Nephron (organoid): ENCODE data around the gene PCDHA8.

ENCODE experiments used
- H3K27ac Mint-ChIP-seq, 3 experiments: 2 replicates each; pipeline ENCODE4 v1.8.0; 2020; ENCODE audit warnings: mixed read lengths in 3 of 3, mild to moderate bottlenecking in 2 of 3, moderate library complexity in 1 of 3
- H3K27me3 Mint-ChIP-seq: 2 replicates; pipeline ENCODE4 v1.8.0; 2021; ENCODE audit warnings: low read depth, mild to moderate bottlenecking, moderate library complexity, mixed read lengths
- H3K36me3 Mint-ChIP-seq: 2 replicates; pipeline ENCODE4 v1.8.0; 2020; ENCODE audit warnings: low read depth, mixed read lengths
- H3K4me1 Mint-ChIP-seq: 2 replicates; pipeline ENCODE4 v1.8.0; 2020; ENCODE audit warnings: mixed read lengths
- H3K4me3 Mint-ChIP-seq, 3 experiments: 2 replicates each; pipeline ENCODE4 v1.8.0; 2020; ENCODE audit warnings: mild to moderate bottlenecking in 3 of 3, mixed read lengths in 3 of 3, moderate library complexity in 2 of 3
- H3K9me3 Mint-ChIP-seq: 2 replicates; pipeline ENCODE4 v1.8.0; 2020; ENCODE audit warnings: mixed read lengths
- CTCF ChIP-seq, 3 experiments: fragments of 200-600 bp; sonication (generic); IDR thresholded peaks; one replicate each; pipeline ENCODE4 v1.5.0; 2021; ENCODE audit warnings: antibody characterized with exemption in 3 of 3; ENCODE audit not compliant: unreplicated experiment in 3 of 3

PCDHA8 gene

GRCh38 chr5:140877262-140877581 lies 36.2 kb downstream of the PCDHA8 start:
- Mint-ChIP-seq H3K36me3 (peaks cover 91% of the 10 kb centered on the region), H3K4me1 (no peaks in the 10 kb centered on the region), H3K9me3 (peaks cover 67% of the 10 kb centered on the region), H3K4me3 (no peak overlapping the region), H3K27me3 (no peaks in the 10 kb centered on the region), H3K27ac (no peak overlapping the region)
- TF ChIP-seq CTCF (IDR thresholded peaks at IDR 0.05; ENCODE audit: unreplicated experiment in 3 of 3) = no peak

- Mint-ChIP-seq H3K4me3 (no peak within 1 kb of the TSS), H3K9me3 (peaks cover 56% of the 10 kb centered on the region), H3K36me3 (peaks cover 86% of the 10 kb centered on the region), H3K4me1 (no peaks in the 10 kb centered on the region), H3K27ac (no peak within 1 kb of the TSS), H3K27me3 (no peaks in the 10 kb centered on the region)
- no peak for TF ChIP-seq CTCF (IDR thresholded peaks at IDR 0.05; ENCODE audit: unreplicated experiment in 3 of 3)
Measured at GRCh38 chr5:140881889-140882590, 41.1 kb downstream of the PCDHA8 start, which contains the start of gene PCDHA13. Gene PCDHA13 (plus strand): TSS chr5:140882124. CDS start chr5:140882269, 145 bp downstream.

GRCh38 chr5:140882591-140882899 lies 41.6 kb downstream of the PCDHA8 start:
- Mint-ChIP-seq H3K36me3 (peaks cover 85% of the 10 kb centered on the region), H3K27me3 (no peaks in the 10 kb centered on the region), H3K27ac (no peak overlapping the region), H3K4me1 (no peaks in the 10 kb centered on the region), H3K4me3 (no peak overlapping the region), H3K9me3 (peaks cover 59% of the 10 kb centered on the region)
- no peak for TF ChIP-seq CTCF (IDR thresholded peaks at IDR 0.05; ENCODE audit: unreplicated experiment in 3 of 3)

GRCh38 chr5:140883373-140883772 lies 42.4 kb downstream of the PCDHA8 start:
- no peak overlapping the region for H3K27ac Mint-ChIP-seq
- no peaks in the 10 kb centered on the region for H3K4me1 Mint-ChIP-seq
- peaks cover 62% of the 10 kb centered on the region for H3K9me3 Mint-ChIP-seq
- no peaks in the 10 kb centered on the region for H3K27me3 Mint-ChIP-seq
- TF ChIP-seq CTCF (IDR thresholded peaks at IDR 0.05; ENCODE audit: unreplicated experiment in 3 of 3) = no peak
- no peak overlapping the region for H3K4me3 Mint-ChIP-seq
- peaks cover 84% of the 10 kb centered on the region for H3K36me3 Mint-ChIP-seq

GRCh38 chr5:140883927-140884697 lies 43.1 kb downstream of the PCDHA8 start:
- H3K27ac Mint-ChIP-seq = no peak overlapping the region
- no peak for TF ChIP-seq CTCF (IDR thresholded peaks at IDR 0.05; ENCODE audit: unreplicated experiment in 3 of 3)
- no peak overlapping the region for H3K4me3 Mint-ChIP-seq
- H3K4me1 Mint-ChIP-seq = no peaks in the 10 kb centered on the region
- H3K36me3 Mint-ChIP-seq = peaks cover 77% of the 10 kb centered on the region
- H3K27me3 Mint-ChIP-seq = no peaks in the 10 kb centered on the region
- H3K9me3 Mint-ChIP-seq = peaks cover 59% of the 10 kb centered on the region
